Heart left ventricle (tissue), 16 donors: Measurements from ENCODE around the gene SCD. TPM values are rescaled to one million over a fixed set of nuclear protein-coding genes. Genes with fewer than 3 reads are reported as not detected.

Source experiments
- ATAC-seq, 4 donors: fragments of 200-7000 bp; cut with Tn5 transposase; one replicate each; pipeline ENCODE4 v1.9.1; 2020 to 2022; ENCODE audit warnings: moderate library complexity in 4 of 4, mild to moderate bottlenecking in 3 of 4, moderate number of reproducible peaks in 1 of 4
- DNase-seq, 5 donors: peaks; one replicate each; pipeline ENCODE4 v3.0.0-alpha.2; 2020
- H3K27ac ChIP-seq, 12 donors: fragments of 200-600 bp; sonication (generic) in 4 of 12; one replicate each; pipeline versions ENCODE4 v1.5.0 to v1.8.0; 2016 to 2022; ENCODE audit warnings: mild to moderate bottlenecking in 2 of 12
- H3K27me3 ChIP-seq, 9 donors: fragments of 200-600 bp; sonication (generic) in 2 of 9; one replicate each; pipeline versions ENCODE4 v1.5.1 to v1.8.0; 2016 to 2022; ENCODE audit warnings: mild to moderate bottlenecking in 3 of 9
- H3K36me3 ChIP-seq, 9 donors: fragments of 200-600 bp; sonication (generic) in 2 of 9; one replicate each; pipeline versions ENCODE4 v1.5.0 to v1.8.0; 2018 to 2022; ENCODE audit warnings: mild to moderate bottlenecking in 2 of 9
- H3K4me1 ChIP-seq, 12 donors: fragments of 200-600 bp; sonication (generic) in 4 of 12; one replicate each; pipeline versions ENCODE4 v1.5.0 to v1.8.0; 2016 to 2022; ENCODE audit warnings: mild to moderate bottlenecking in 3 of 12
- H3K4me3 ChIP-seq, 12 donors: fragments of 200-600 bp; sonication (generic) in 4 of 12; one replicate each; pipeline versions ENCODE4 v1.5.0 to v1.8.0; 2017 to 2022; ENCODE audit warnings: mild to moderate bottlenecking in 9 of 12, moderate library complexity in 4 of 12
- H3K9me3 ChIP-seq, 12 donors: fragments of 200-600 bp; sonication (generic) in 4 of 12; one replicate each; pipeline versions ENCODE4 v1.5.0 to v1.8.0; 2016 to 2022; ENCODE audit warnings: mild to moderate bottlenecking in 1 of 12
- CTCF ChIP-seq, 12 donors: fragments of 200-600 bp; sonication (generic) in 4 of 12; IDR thresholded peaks; one replicate each; pipeline versions ENCODE4 v1.5.0 to v1.8.0; 2018 to 2022; ENCODE audit warnings: antibody characterized with exemption in 12 of 12, mild to moderate bottlenecking in 5 of 12
- POLR2A ChIP-seq, 2 donors: fragments of 450-650 bp; IDR thresholded peaks; one replicate each; pipeline ENCODE4 v1.6.1; 2017; ENCODE audit warnings: antibody characterized with exemption in 2 of 2, mild to moderate bottlenecking in 2 of 2, moderate library complexity in 2 of 2
- WGBS, 4 donors: extraction: QIAGEN DNeasy Blood & Tissue Kit in 2 of 4; methylation state at CpG; one replicate each; pipeline versions ENCODE4 v1.1.5 to v1.1.7; 2013 to 2018; 5-methylcytosine and 5-hydroxymethylcytosine counted together
- intact Hi-C, 10 donors: fragments of 100-400 bp; cut with DNase I; formaldehyde crosslinking; loops; one replicate each; pipeline versions ENCODE4 v1.11.1 to v1.14.2; 2022
- polyA plus RNA-seq, 2 donors: library from polyadenylated mRNA; stranded (reverse); fragments of 200-250 nt; gene quantifications; one replicate each; pipeline ENCODE4 v1.2.3, GENCODE V29; 2013
- total RNA-seq, 9 donors: library from RNA; depleted of rRNA in 2 of 9; stranded (reverse); fragments of >200 nt in 2 of 9; fragmentation: NEBNext Ultra II Directional in 3 of 9; extraction: Animal tissue kit (Norgen Biotek cat#: 25700) in 3 of 9; gene quantifications; one replicate each; pipeline versions ENCODE4 v1.1.0 to v1.2.4, GENCODE V29; 2016 to 2023
- donor health status: ischemic (EF 13 %, LVEDD 7.1; RV severe dilation, severe dysfunction).
- donor health status: healthy with polysubstance abuse.
- donor health status: DM: no; HTN: yes; CAD: no.
- donor health status: DM: no; HTN: no; CAD: no.
- donor health status: ischemic (EF 25% LVEDD 6.9; RV normal size, moderate dysfunction).
- donor health status: ischemic (EF 25% LVEDD 5.7; RV mildly dilated, moderate dysfunction).
- donor health status: healthy.
- donor health status: DM: yes; HTN: yes; CAD: no.
- donor health status: ischemic (EF 35%, LVEDD 5.7; RV mildly dilated, moderate dysfunction).
- donor health status: nonischemic (EF 11% LVEDD 7.7; RV severe dilation, severe dysfunction).
- donor health status: DM: yes; HTN: yes; CAD: no.
- donor health status: PGD.
- donor health status: ischemic (EF 29% LVEDD 5.4; RV normal size, mild dysfunction).
- donor health status: nonischemic (EF 23%, LVEDD 6.1; RV moderate dilation, normal function).

SCD gene
- total and polyA plus RNA-seq, 11 donors = 2.3 to 216 (median 9.4) TPM

DNA sequence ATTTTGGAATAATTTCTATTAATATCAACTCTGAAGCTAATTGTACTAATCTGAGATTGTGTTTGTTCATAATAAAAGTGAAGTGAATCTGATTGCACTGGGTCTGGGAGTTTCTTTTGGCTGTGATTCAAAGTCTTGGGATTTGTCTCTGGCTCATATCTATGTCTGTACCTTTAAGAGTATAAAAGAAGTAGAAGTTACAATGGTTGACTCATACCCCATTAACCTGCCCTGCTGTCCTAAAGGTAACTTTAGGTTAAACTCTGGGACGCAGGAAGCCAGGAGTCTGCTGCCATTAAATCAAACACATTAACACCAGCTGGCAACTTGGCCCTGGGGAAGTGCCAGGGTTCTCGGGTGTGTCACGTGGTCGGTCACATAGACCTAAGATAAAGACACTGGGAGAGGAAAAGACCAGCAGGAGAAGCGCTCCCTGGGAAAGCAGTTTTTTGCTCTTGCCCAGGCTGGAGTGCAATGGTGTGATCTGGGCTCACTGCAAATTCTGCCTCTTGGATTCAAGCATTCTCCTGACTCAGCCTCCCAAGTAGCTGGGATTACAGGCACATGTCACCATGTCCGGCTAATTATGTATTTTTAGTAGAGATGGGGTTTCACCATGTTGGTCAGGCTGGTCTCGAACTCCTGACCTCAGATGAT lies 17.8 kb downstream of the SCD start:
- peak; percentile 70 to 88 (median 81) for DNase-seq
- Histone ChIP-seq H3K27ac (peak overlapping the region in 5 of 12 donors; percentile 8 to 55 (median 35)), H3K27me3 (no peaks in the 10 kb centered on the region), H3K36me3 (no peaks in the 10 kb centered on the region), H3K9me3 (no peaks in the 10 kb centered on the region), H3K4me3 (no peak overlapping the region), H3K4me1 (peaks cover 0 to 20% (median 11%) of the 10 kb centered on the region in 12 donors)
- intact Hi-C loops = no loop called here
- ATAC-seq = peak; percentile 94 to 97 (median 97)
- TF ChIP-seq POLR2A (IDR thresholded peaks at IDR 0.05) (no peak), CTCF (IDR thresholded peaks at IDR 0.05) (no peak)
- 18 to 27% (median 21%) methylated on average over 7 of the region's 7 CpGs for WGBS, 4 donors

GRCh38 chr10:100368721-100369120 lies 21.7 kb downstream of the SCD start:
- TF ChIP-seq CTCF (IDR thresholded peaks at IDR 0.05) (no peak), POLR2A (IDR thresholded peaks at IDR 0.05) (no peak)
- H3K9me3 ChIP-seq = no peaks in the 10 kb centered on the region
- no peak overlapping the region for H3K27ac ChIP-seq
- no peaks in the 10 kb centered on the region for H3K36me3 ChIP-seq
- no peak for DNase-seq
- intact Hi-C loops = no loop called here
- peaks cover 0 to 46% (median 30%) of the 10 kb centered on the region in 12 donors for H3K4me1 ChIP-seq
- H3K27me3 ChIP-seq = no peaks in the 10 kb centered on the region
- ATAC-seq = no peak
- no peak overlapping the region for H3K4me3 ChIP-seq

GRCh38 chr10:100370714-100371481 lies 23.9 kb downstream of the SCD start:
- DNase-seq (peak; percentile 62 to 86 (median 84)), ATAC-seq (peak; percentile 33 to 76 (median 60))
- Histone ChIP-seq H3K36me3 (no peaks in the 10 kb centered on the region), H3K27me3 (no peaks in the 10 kb centered on the region), H3K27ac (peak overlapping the region in 11 of 12 donors; percentile 41 to 94 (median 62)), H3K4me3 (peak overlapping the region in 4 of 12 donors; percentile 13 to 35 (median 14)), H3K4me1 (peaks cover 0 to 47% (median 28%) of the 10 kb centered on the region in 12 donors), H3K9me3 (no peaks in the 10 kb centered on the region)
- 30 to 45% (median 42%) methylated on average over 9 to 12 of the region's 12 CpGs for WGBS, 4 donors
- intact Hi-C loops = no loop called here
- TF ChIP-seq CTCF (IDR thresholded peaks at IDR 0.05) = no peak
- TF ChIP-seq POLR2A (IDR thresholded peaks at IDR 0.05) = peak in 1 of 2 donors; percentile 13

DNA sequence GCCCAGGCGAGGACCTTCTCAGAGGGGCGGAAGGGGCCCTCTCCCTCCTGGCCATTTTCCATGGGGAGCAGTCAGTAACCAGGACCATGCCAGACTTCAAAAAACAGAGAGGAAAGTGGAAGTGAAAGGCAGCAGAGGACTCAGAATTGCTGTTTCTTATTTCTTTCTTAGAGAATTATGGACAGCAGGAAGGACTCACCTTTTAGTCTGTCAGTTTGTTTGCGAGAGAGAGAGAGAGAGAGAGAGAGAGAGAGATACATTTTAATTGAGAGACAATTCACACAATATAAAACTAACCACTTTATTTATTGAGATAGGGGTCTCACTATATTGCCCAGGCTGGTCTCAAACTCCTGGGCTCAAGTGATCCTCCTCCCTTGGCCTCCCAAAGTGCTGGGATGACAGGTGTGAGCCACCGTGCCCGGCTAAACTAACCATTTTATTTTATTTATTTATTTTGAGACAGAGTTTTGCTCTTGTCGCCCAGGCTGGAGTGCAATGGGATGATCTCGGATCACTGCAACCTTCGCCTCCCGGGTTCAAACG lies 24.5 kb downstream of the SCD start:
- peak overlapping the region in 11 of 12 donors; percentile 41 to 94 (median 62) for H3K27ac ChIP-seq
- peaks cover 0 to 47% (median 28%) of the 10 kb centered on the region in 12 donors for H3K4me1 ChIP-seq
- intact Hi-C loops = loop anchor here in 1 of 10 donors (2.0 kb wide), 1 partner anchor 25 kb away; the partner anchor contains the start of gene SCD
- H3K36me3 ChIP-seq = no peaks in the 10 kb centered on the region
- ATAC-seq (no peak), DNase-seq (no peak)
- no peaks in the 10 kb centered on the region for H3K9me3 ChIP-seq
- WGBS, 4 donors = 79 to 87% (median 85%) methylated on average over 10 of the region's 10 CpGs
- H3K27me3 ChIP-seq = no peaks in the 10 kb centered on the region
- H3K4me3 ChIP-seq = peak overlapping the region in 5 of 12 donors; percentile 10 to 35 (median 14)
- no peak for TF ChIP-seq CTCF (IDR thresholded peaks at IDR 0.05)
- no peak for TF ChIP-seq POLR2A (IDR thresholded peaks at IDR 0.05)
